HG03439 (cell line): Measurements from ENCODE around the gene TRAF4.
A peak's percentile ranks its signal among the peaks of the same experiment; 100 is the strongest.
"Not testable (repeated sequence)": the region's sequence is repeated elsewhere in the genome, so short reads cannot be mapped to it uniquely, and the experiment has no call there.

Experiments
- ATAC-seq: cut with Tn5 transposase; IDR thresholded peaks from one replicate; pipeline ENCODE4 v1.9.1; 2021; ENCODE audit warnings: mild to moderate bottlenecking, moderate library complexity; ENCODE audit not compliant: unreplicated experiment

Gene TRAF4

GRCh38 chr17:28726627-28727491 is 17.0 kb upstream of the TRAF4 start:
- peak; percentile 46 for ATAC-seq

GRCh38 chr17:28728364-28729200 is 15.2 kb upstream of the TRAF4 start, which contains the start of gene NEK8:
TSS of gene NEK8 (plus strand) at chr17:28728788. CDS start at chr17:28728814, 26 bp downstream.
- peak; percentile 43 for ATAC-seq

- no peak for ATAC-seq
Observed at GRCh38 chr17:28729950-28730330, 13.9 kb upstream of the TRAF4 start.

- ATAC-seq: no peak
Observed at GRCh38 chr17:28733346-28733745, 10.5 kb upstream of the TRAF4 start.

GRCh38 chr17:28734712-28735241 is 9.0 kb upstream of the TRAF4 start:
- no peak for ATAC-seq

GRCh38 chr17:28735242-28735722 is 8.5 kb upstream of the TRAF4 start:
- ATAC-seq: no peak

- not testable (repeated sequence) for ATAC-seq
Observed at GRCh38 chr17:28735913-28736769, 7.7 kb upstream of the TRAF4 start.

- no peak for ATAC-seq
Observed at GRCh38 chr17:28737316-28737715, 6.5 kb upstream of the TRAF4 start.

GRCh38 chr17:28737770-28738679 is 5.8 kb upstream of the TRAF4 start:
- ATAC-seq: peak; percentile 54

- no peak for ATAC-seq
Observed at GRCh38 chr17:28738680-28739384, 5.0 kb upstream of the TRAF4 start.

GRCh38 chr17:28740406-28741357 is 3.1 kb upstream of the TRAF4 start:
- ATAC-seq: no peak

GRCh38 chr17:28741358-28742349 is 2.2 kb upstream of the TRAF4 start:
- ATAC-seq: no peak

- ATAC-seq: peak; percentile 15
Observed at GRCh38 chr17:28744104-28744971, 527 bp downstream of the TRAF4 start.

GRCh38 chr17:28744972-28745785 is 1.4 kb downstream of the TRAF4 start:
- no peak for ATAC-seq
